ENCODE results near the gene SHANK2.

- no peak for TF ChIP-seq POLR2A (IDR thresholded peaks at IDR 0.05)
- TF ChIP-seq CTCF (IDR thresholded peaks at IDR 0.05): no peak
Measured at GRCh38 chr11:71211631-71212030, 40.7 kb downstream of the SHANK2 start.
